ENCODE data around the gene PADI6. TPM values are rescaled to one million over a fixed set of nuclear protein-coding genes. Genes with fewer than 3 reads are reported as not detected.

Gene PADI6
- total RNA-seq, 2 experiments from 2014 or later, result not detected

- Histone ChIP-seq H3K4me3 (ENCODE audit: low read length) (no peak overlapping the region), H3K27me3 (ENCODE audit: control insufficient read depth in 1 of 2, insufficient read depth in 2 of 2, low read length in 2 of 2) (peaks cover 0 to 3% of the 10 kb centered on the region in 2 experiments), H3K9me3 (ENCODE audit: control insufficient read depth in 1 of 2, insufficient read depth in 1 of 2, low read length in 2 of 2) (no peaks in the 10 kb centered on the region), H3K27ac (ENCODE audit: low read depth in 1 of 2, low read length in 2 of 2) (no peak overlapping the region), H3K4me1 (ENCODE audit: insufficient read depth, low read length) (peaks cover under 1% of the 10 kb centered on the region), H3K36me3 (ENCODE audit: insufficient read depth, low read length) (no peaks in the 10 kb centered on the region)
- H3K4me1 Mint-ChIP-seq (ENCODE audit: low read depth), result peaks cover 1% of the 10 kb centered on the region
- H3K4me3 Mint-ChIP-seq, result no peak overlapping the region
- DNase-seq (no peak), ATAC-seq (ENCODE audit: poor library complexity) (no peak)
- POLR2A ChIA-PET, result interaction anchor here (0.6 kb wide), 1 partner anchor 23 kb away, joined by 3 read pairs; no protein-coding TSS in a partner anchor
- no peak overlapping the region for H3K27ac Mint-ChIP-seq
- no peaks in the 10 kb centered on the region for H3K9me3 Mint-ChIP-seq
- CTCF ChIA-PET, result no interaction called here
- TF ChIP-seq CTCF (IDR thresholded peaks at IDR 0.05), result no peak
- H3K36me3 Mint-ChIP-seq (ENCODE audit: low read depth), result no peaks in the 10 kb centered on the region
- intact Hi-C loops (cut with DNase I, micrococcal nuclease), result no loop called here
- H3K27me3 Mint-ChIP-seq, result peaks cover 10% of the 10 kb centered on the region
These were observed 10.3 kb upstream of the PADI6 start for GRCh38 chr1:17361687-17362086.

- intact Hi-C loops (cut with DNase I, micrococcal nuclease), result no loop called here
- TF ChIP-seq CTCF (IDR thresholded peaks at IDR 0.05), result no peak
These were observed 8.6 kb upstream of the PADI6 start for GRCh38 chr1:17363351-17363750.

GRCh38 chr1:17363771-17364170 lies 8.2 kb upstream of the PADI6 start:
- H3K27me3 Mint-ChIP-seq, result peaks cover 10% of the 10 kb centered on the region
- ChIA-PET POLR2A (no interaction called here), CTCF (no interaction called here)
- H3K4me3 ChIP-seq (ENCODE audit: low read length), result no peak overlapping the region
- intact Hi-C loops (cut with DNase I, micrococcal nuclease), result no loop called here
- no peak overlapping the region for H3K27ac Mint-ChIP-seq
- no peaks in the 10 kb centered on the region for H3K9me3 ChIP-seq (ENCODE audit: control insufficient read depth in 1 of 2, insufficient read depth in 1 of 2, low read length in 2 of 2)
- no peaks in the 10 kb centered on the region for H3K36me3 Mint-ChIP-seq (ENCODE audit: low read depth)
- ATAC-seq (ENCODE audit: poor library complexity), result no peak
- no peak for DNase-seq
- H3K27me3 ChIP-seq (ENCODE audit: control insufficient read depth in 1 of 2, insufficient read depth in 2 of 2, low read length in 2 of 2), result peaks cover 0 to 3% of the 10 kb centered on the region in 2 experiments
- H3K36me3 ChIP-seq (ENCODE audit: insufficient read depth, low read length), result no peaks in the 10 kb centered on the region
- no peaks in the 10 kb centered on the region for H3K4me1 ChIP-seq (ENCODE audit: insufficient read depth, low read length)
- H3K4me3 Mint-ChIP-seq, result no peak overlapping the region
- H3K27ac ChIP-seq (ENCODE audit: low read depth in 1 of 2, low read length in 2 of 2), result no peak overlapping the region
- no peaks in the 10 kb centered on the region for H3K9me3 Mint-ChIP-seq
- no peaks in the 10 kb centered on the region for H3K4me1 Mint-ChIP-seq (ENCODE audit: low read depth)
- TF ChIP-seq CTCF (IDR thresholded peaks at IDR 0.05), result no peak

More at GRCh38 chr1:17363351-17363750, 8.6 kb upstream of the PADI6 start:
- Histone ChIP-seq H3K27me3 (ENCODE audit: control insufficient read depth in 1 of 2, insufficient read depth in 2 of 2, low read length in 2 of 2) (peaks cover 0 to 3% of the 10 kb centered on the region in 2 experiments), H3K36me3 (ENCODE audit: insufficient read depth, low read length) (no peaks in the 10 kb centered on the region), H3K4me1 (ENCODE audit: insufficient read depth, low read length) (no peaks in the 10 kb centered on the region), H3K27ac (ENCODE audit: low read depth in 1 of 2, low read length in 2 of 2) (no peak overlapping the region), H3K9me3 (ENCODE audit: control insufficient read depth in 1 of 2, insufficient read depth in 1 of 2, low read length in 2 of 2) (no peaks in the 10 kb centered on the region), H3K4me3 (ENCODE audit: low read length) (no peak overlapping the region)
- Mint-ChIP-seq H3K27ac (no peak overlapping the region), H3K27me3 (peaks cover 10% of the 10 kb centered on the region), H3K4me1 (ENCODE audit: low read depth) (no peaks in the 10 kb centered on the region), H3K4me3 (no peak overlapping the region), H3K36me3 (ENCODE audit: low read depth) (no peaks in the 10 kb centered on the region), H3K9me3 (no peaks in the 10 kb centered on the region)
- ATAC-seq (ENCODE audit: poor library complexity) (no peak), DNase-seq (no peak)
- ChIA-PET CTCF (no interaction called here), POLR2A (no interaction called here)
